ENCODE measurements around the gene PTGDS. TPM values are rescaled to one million over a fixed set of nuclear protein-coding genes. Genes with fewer than 3 reads are reported as not detected.

PTGDS gene
- total RNA-seq, 2 donors from 2014 or later: 13.8 to 22.1 TPM

DNA sequence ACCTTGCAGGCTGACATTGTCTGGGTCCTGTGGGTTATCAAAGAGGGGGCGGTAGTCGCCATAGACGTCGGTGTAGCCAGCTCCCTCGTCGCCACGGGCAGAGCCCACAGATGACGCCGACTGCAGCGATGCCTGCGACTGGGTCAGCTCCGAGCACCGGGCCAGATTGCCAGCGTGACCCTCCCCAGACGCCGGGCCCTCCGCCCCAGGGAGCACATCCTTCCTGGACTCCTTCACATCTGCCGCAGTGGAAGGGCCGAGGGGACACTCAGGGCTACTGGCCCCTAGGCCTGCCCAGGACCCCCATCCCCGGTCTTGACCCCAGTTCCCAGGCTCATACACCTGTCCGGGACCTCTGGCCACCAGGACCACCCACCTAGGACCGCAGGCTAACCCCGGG, 36.9 kb downstream of the PTGDS start:
- Histone ChIP-seq H3K36me3 (ENCODE audit: control insufficient read depth, insufficient read depth, low read length) (no peaks in the 10 kb centered on the region), H3K9me3 (ENCODE audit: control insufficient read depth, low read length) (no peaks in the 10 kb centered on the region), H3K27me3 (ENCODE audit: control insufficient read depth, insufficient read depth, low read length, poor library complexity, severe bottlenecking) (no peaks in the 10 kb centered on the region), H3K9ac (ENCODE audit: extremely low read depth, low read length, poor library complexity, severe bottlenecking) (no peak overlapping the region), H3K27ac (ENCODE audit: low read depth, low read length) (no peak overlapping the region), H3K4me3 (ENCODE audit: low read length) (no peak overlapping the region), H3K4me1 (ENCODE audit: control insufficient read depth, insufficient read depth, low read length) (no peaks in the 10 kb centered on the region)
- DNase-seq: no peak
- TF ChIP-seq, protein P1, sequence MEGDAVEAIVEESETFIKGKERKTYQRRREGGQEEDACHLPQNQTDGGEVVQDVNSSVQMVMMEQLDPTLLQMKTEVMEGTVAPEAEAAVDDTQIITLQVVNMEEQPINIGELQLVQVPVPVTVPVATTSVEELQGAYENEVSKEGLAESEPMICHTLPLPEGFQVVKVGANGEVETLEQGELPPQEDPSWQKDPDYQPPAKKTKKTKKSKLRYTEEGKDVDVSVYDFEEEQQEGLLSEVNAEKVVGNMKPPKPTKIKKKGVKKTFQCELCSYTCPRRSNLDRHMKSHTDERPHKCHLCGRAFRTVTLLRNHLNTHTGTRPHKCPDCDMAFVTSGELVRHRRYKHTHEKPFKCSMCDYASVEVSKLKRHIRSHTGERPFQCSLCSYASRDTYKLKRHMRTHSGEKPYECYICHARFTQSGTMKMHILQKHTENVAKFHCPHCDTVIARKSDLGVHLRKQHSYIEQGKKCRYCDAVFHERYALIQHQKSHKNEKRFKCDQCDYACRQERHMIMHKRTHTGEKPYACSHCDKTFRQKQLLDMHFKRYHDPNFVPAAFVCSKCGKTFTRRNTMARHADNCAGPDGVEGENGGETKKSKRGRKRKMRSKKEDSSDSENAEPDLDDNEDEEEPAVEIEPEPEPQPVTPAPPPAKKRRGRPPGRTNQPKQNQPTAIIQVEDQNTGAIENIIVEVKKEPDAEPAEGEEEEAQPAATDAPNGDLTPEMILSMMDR (conservative IDR thresholded peaks at IDR 0.05): no peak
- H3K4me3 Mint-ChIP-seq: no peak overlapping the region
- H3K9me3 Mint-ChIP-seq: peaks cover 1% of the 10 kb centered on the region
- WGBS, 2 experiments (ENCODE audit: insufficient coverage in 1 of 2, insufficient read length in 1 of 2): 90 to 94% methylated on average over 16 to 23 of the region's 23 CpGs
- peaks cover 6% of the 10 kb centered on the region for H3K36me3 Mint-ChIP-seq (ENCODE audit: low read depth)
- H3K27ac Mint-ChIP-seq: no peak overlapping the region
- H3K27me3 Mint-ChIP-seq (ENCODE audit: insufficient read depth): no peaks in the 10 kb centered on the region
- no peaks in the 10 kb centered on the region for H3K4me1 Mint-ChIP-seq

DNA sequence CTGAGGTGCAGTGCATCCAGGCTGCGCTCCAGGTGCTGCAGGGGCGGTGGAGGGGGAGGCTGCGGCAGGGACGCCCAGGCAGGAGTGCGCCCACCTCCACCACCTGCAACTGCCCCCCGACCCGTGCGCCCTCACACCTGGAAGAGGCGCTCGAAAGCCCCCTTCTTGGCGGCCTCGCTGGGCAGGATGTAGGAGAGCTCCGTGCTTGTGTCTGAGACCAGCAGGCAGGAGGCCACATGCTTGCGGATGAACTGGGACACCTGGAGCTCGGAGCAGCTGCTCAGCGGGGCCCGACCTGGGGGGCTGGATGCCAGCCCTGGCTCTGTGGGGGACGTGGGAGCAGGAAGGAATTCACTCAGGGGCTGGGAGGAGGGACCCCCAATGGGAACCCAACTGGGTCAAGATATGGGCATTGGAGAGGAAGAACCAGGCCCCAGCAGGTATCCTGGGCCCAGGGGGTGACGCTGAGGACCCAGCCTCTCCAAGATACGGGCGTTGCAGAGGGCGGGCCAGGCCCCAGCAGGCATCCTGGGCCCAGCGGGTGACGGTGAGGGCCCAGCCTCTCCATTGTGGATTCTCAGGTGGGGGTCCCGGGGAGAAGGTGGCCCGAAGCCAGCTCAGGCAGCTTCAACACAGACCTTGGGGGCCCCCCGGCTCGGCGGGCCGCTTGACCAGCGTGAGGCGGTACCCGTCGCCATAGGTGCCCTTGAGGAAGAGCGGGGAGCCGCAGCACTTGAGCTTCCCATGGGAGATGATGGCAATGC, 37.7 kb downstream of the PTGDS start:
- no peaks in the 10 kb centered on the region for H3K4me1 ChIP-seq (ENCODE audit: control insufficient read depth, insufficient read depth, low read length)

GRCh38 chr9:137015540-137015930, 38.2 kb downstream of the PTGDS start:
- Mint-ChIP-seq H3K36me3 (ENCODE audit: low read depth) (peaks cover 6% of the 10 kb centered on the region), H3K27me3 (ENCODE audit: insufficient read depth) (no peaks in the 10 kb centered on the region), H3K9me3 (peaks cover 1% of the 10 kb centered on the region), H3K4me1 (no peaks in the 10 kb centered on the region), H3K27ac (no peak overlapping the region), H3K4me3 (no peak overlapping the region)
- H3K9ac ChIP-seq (ENCODE audit: extremely low read depth, low read length, poor library complexity, severe bottlenecking): no peak overlapping the region
- H3K4me1 ChIP-seq (ENCODE audit: control insufficient read depth, insufficient read depth, low read length): no peaks in the 10 kb centered on the region
- no peak for DNase-seq
- WGBS, 2 experiments (ENCODE audit: insufficient coverage in 1 of 2, insufficient read length in 1 of 2): 95 to 98% methylated on average over 19 to 25 of the region's 25 CpGs
- H3K27me3 ChIP-seq (ENCODE audit: control insufficient read depth, insufficient read depth, low read length, poor library complexity, severe bottlenecking): no peaks in the 10 kb centered on the region
- no peak overlapping the region for H3K4me3 ChIP-seq (ENCODE audit: low read length)
- H3K36me3 ChIP-seq (ENCODE audit: control insufficient read depth, insufficient read depth, low read length): no peaks in the 10 kb centered on the region
- H3K27ac ChIP-seq (ENCODE audit: low read depth, low read length): no peak overlapping the region
- no peaks in the 10 kb centered on the region for H3K9me3 ChIP-seq (ENCODE audit: control insufficient read depth, low read length)
- TF ChIP-seq, protein P1 (conservative IDR thresholded peaks at IDR 0.05): no peak

More for the DNA sequence above, 37.7 kb downstream of the PTGDS start:
- H3K27me3 Mint-ChIP-seq (ENCODE audit: insufficient read depth): no peaks in the 10 kb centered on the region
- Histone ChIP-seq H3K9ac (ENCODE audit: extremely low read depth, low read length, poor library complexity, severe bottlenecking) (no peak overlapping the region), H3K9me3 (ENCODE audit: control insufficient read depth, low read length) (no peaks in the 10 kb centered on the region), H3K4me3 (ENCODE audit: low read length) (no peak overlapping the region), H3K27me3 (ENCODE audit: control insufficient read depth, insufficient read depth, low read length, poor library complexity, severe bottlenecking) (no peaks in the 10 kb centered on the region), H3K36me3 (ENCODE audit: control insufficient read depth, insufficient read depth, low read length) (no peaks in the 10 kb centered on the region), H3K27ac (ENCODE audit: low read depth, low read length) (no peak overlapping the region)
- DNase-seq: no peak
- TF ChIP-seq, protein P1 (conservative IDR thresholded peaks at IDR 0.05): no peak
- peaks cover 6% of the 10 kb centered on the region for H3K36me3 Mint-ChIP-seq (ENCODE audit: low read depth)
- H3K4me1 Mint-ChIP-seq: no peaks in the 10 kb centered on the region
- H3K9me3 Mint-ChIP-seq: peaks cover 1% of the 10 kb centered on the region
- no peak overlapping the region for H3K4me3 Mint-ChIP-seq
- no peak overlapping the region for H3K27ac Mint-ChIP-seq
- 94 to 98% methylated on average over 31 to 36 of the region's 36 CpGs for WGBS, 2 experiments (ENCODE audit: insufficient coverage in 1 of 2, insufficient read length in 1 of 2)

Measured in endodermal cell (in vitro differentiated cells).